DND-41 (cell line): Measurements from ENCODE around the gene GATD1.

Experiments
- EZH2 ChIP-seq: IDR thresholded peaks from 3 replicates; pipeline ENCODE4 v1.6.1; 2012; ENCODE audit warnings: borderline replicate concordance, low read depth, mild to moderate bottlenecking, moderate library complexity, low read length, inconsistent platforms; ENCODE audit not compliant: severe bottlenecking
- TF ChIP-seq, protein P1 (sequence below): IDR thresholded peaks from 2 replicates; pipeline ENCODE4 v1.5.1; 2012; ENCODE audit warnings: borderline replicate concordance, low read length, moderate library complexity, mild to moderate bottlenecking; ENCODE audit not compliant: poor library complexity, severe bottlenecking; ENCODE audit errors: extremely low read depth

DNA sequence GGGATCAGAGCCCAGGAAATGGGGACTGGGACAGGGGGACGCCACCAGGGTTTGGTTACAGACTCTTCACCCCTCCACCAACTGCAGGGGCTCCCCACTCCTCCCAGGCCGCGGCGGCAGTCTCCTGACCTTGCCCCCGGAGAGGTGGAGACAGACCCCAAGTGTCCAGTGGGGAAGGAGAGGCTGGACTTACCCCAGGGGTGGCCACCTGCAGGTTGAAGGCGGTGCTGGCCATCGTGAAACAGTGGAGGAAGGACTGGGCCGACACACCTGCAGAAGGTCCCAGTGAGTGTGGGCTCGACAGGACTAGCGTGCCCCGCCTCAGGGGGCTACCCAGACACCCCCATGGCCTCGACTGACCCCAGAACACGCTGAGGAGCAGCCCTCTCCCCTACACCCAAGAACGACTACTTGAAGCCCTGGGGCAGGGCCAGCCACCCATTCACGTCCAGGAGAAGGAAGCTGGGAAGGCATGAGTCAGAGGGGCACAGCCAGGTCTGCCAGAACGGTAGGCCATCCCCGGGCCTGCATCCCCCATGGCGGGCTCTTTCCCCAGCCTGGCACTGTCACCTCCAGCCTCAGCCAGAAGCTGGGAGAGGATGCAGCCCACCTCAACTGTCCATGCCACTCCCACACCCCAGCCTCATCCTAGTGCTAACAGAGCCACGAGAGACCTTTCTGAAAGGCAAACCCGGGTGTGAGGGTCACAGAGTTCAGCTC is 2.3 kb downstream of the GATD1 start:
- TF ChIP-seq, protein P1, sequence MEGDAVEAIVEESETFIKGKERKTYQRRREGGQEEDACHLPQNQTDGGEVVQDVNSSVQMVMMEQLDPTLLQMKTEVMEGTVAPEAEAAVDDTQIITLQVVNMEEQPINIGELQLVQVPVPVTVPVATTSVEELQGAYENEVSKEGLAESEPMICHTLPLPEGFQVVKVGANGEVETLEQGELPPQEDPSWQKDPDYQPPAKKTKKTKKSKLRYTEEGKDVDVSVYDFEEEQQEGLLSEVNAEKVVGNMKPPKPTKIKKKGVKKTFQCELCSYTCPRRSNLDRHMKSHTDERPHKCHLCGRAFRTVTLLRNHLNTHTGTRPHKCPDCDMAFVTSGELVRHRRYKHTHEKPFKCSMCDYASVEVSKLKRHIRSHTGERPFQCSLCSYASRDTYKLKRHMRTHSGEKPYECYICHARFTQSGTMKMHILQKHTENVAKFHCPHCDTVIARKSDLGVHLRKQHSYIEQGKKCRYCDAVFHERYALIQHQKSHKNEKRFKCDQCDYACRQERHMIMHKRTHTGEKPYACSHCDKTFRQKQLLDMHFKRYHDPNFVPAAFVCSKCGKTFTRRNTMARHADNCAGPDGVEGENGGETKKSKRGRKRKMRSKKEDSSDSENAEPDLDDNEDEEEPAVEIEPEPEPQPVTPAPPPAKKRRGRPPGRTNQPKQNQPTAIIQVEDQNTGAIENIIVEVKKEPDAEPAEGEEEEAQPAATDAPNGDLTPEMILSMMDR: no peak
- no peak for TF ChIP-seq EZH2
